HK-2 (cell line): Measurements from ENCODE around the gene FBLN2.

Experiments used
- DNase-seq: peaks from one replicate; pipeline ENCODE4 v3.0.0-alpha.2; 2018; ENCODE audit not compliant: unreplicated experiment

FBLN2 gene

GRCh38 chr3:13581485-13582365, 32.8 kb downstream of the FBLN2 start:
- DNase-seq: no peak

DNA sequence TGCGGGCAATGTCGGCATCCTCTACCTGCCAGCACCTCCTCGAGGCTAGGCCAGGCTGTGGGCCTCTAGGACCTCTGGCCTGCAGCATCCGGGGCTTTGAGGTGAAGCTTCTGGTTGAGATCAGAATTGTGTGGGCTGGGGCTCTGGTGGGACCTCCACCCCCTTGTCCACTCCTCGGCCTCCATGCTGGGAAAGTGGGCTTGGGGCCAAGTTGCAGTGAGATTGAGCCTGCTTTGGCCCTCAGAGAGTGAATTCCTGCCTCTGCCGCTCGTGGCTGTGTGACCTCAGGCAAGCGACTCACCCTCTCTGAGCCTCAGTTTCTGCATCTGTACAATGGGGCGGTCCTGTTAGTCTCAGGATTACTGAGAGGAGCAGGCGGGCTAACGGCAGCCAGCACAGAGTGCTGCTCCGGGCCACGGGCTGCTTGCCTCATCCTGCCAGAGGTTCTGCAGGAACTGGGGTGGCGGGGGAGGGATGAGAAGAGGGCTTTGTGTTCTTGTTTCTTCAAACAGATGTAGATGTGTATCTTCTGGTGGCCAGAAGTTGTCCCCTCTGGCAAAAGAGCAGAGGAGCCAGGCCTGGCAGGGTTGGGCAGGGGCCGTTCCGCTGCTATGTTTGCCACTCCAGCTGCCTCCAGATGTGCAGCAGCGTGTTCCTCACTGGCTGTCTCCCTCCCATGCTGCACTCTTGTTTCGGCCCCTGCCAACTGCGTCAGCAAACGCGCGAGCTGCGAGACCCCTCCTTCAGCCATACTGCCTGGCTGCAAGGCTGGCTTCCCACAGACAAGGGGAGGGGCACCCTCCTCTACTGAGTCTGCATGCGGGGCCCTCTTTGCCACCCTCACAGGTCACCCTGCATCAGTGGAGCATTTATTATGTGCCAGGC, 33.7 kb downstream of the FBLN2 start:
- DNase-seq: no peak

DNA sequence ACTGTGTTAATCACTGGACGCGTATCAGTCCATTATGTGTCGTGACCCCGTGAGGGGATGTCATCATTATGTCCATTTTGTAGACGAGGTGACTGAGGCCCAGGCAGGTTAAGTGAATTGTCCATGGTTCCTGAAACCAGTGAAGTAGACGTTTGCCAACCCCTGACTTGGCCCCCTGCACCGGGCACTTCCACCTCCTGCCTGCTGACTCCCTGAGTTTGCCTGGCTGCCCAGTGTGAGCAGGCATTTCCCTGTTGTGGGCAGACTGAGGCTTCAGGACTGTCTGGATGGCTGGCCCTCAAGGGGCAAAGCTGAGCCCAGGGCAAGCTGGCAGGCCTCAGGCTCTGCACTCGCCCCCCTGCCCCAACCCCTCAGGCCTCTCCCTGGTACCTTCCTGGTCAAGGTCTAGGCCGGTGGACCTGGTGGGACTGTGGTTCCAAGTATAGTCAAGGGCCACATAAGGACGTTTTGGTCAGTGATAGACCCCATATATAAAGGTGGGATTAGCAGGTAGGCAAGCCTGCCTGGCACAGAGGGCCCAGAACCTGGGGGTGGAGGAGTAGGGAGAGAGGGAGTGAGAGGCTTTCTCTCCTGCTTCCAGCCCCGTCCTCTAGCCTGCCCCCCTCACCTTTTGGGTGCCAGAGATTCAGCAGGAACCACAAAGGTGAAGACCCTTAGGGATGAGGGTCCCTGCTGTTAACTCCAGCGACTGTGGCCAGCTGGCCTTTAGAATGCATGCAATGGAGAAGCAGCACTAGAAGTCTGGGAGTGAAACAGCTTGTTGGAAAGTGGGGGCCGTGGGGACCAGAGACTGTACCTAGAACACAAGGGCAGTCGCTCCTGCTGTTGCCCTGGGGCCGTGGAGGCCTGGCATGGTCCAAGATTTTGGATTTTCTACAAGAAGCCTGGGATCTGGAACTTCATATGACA, 34.6 kb downstream of the FBLN2 start:
- DNase-seq: no peak

DNA sequence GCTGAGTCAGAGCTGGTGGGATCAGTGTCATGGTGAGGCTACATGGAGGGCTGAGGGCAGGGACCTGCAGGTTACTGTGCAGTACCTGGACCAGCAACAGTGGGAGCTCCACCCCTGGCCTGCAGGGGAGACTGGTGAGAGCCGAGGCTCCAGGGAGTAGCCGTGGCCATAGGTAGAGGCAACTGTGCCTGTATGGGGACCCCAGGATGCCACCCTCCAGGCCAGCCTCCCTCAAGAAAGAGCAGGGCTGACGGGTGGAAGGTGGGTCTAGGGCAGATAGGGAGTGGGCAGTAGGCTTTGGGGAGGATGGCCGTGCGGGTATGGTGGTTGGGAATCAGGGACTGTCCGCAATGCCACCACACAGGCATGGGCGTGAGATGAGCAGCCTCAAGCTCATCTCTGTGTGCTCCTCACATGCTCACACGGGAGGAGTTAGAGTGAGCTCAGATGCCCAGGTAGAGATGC, 35.5 kb downstream of the FBLN2 start:
- DNase-seq: no peak

GRCh38 chr3:13584901-13585300, 36.0 kb downstream of the FBLN2 start:
- no peak for DNase-seq

DNA sequence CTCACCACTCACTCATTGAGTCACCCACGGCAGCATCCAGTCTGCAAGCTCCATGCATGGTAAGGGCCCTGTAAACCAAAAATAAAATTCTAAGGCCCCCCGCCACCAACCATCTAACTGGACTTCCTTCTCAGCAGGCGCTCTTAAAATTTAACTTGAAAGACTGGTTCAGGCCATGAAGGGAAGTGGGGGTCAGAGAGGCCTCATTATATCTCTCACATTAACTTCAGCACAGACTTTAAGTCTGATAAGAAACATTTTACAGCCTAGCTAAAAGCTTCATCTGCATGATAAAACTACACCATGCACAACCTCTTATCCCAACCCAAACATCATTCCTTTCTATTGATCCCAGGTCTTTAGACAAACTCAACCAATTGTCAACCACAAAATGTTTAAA, 38.5 kb downstream of the FBLN2 start:
- no peak for DNase-seq

- DNase-seq: no peak
These were observed 39.3 kb downstream of the FBLN2 start for GRCh38 chr3:13588221-13588701.

GRCh38 chr3:13588993-13589392, 40.1 kb downstream of the FBLN2 start:
- no peak for DNase-seq

DNA sequence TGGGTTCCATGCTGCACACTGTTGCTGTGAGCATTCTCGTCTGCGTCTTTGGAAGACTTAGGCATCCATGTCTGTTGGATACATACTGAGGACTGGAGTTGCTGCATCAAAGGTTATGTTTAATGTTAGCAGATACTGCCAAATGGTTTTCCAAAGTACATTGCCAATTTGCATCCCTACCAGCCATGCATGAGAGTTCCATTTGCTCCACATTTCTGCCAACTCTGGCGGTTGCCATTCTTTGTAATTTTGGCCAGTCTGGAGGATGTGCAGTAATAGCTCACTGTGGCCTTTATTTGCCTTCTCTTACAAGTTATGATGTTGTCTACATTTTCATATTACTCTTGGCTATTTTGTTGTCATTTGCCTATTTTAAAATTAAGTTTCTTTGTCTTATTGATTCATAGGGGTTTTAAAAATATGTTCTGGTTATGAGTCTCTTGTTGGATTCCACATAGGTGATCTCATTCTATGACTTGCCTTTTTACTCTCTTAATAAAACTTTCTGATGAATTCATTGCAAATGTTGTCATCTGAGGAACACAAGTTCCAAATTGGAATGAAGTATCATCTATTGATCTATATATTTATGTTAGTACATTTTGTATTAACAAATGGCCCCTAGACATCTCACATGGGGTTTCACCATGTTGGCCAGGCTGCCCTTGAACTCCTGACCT, 42.1 kb downstream of the FBLN2 start:
- no peak for DNase-seq

GRCh38 chr3:13593615-13594014, 44.7 kb downstream of the FBLN2 start:
- DNase-seq: no peak

GRCh38 chr3:13594146-13594545, 45.2 kb downstream of the FBLN2 start:
- DNase-seq: no peak

- no peak for DNase-seq
These were observed 46.1 kb downstream of the FBLN2 start for GRCh38 chr3:13594991-13595421.

GRCh38 chr3:13595485-13595884, 46.6 kb downstream of the FBLN2 start:
- DNase-seq: no peak

GRCh38 chr3:13596426-13597205, 47.7 kb downstream of the FBLN2 start:
- DNase-seq: no peak

- DNase-seq: no peak
These were observed 48.7 kb downstream of the FBLN2 start for GRCh38 chr3:13597661-13598060.

DNA sequence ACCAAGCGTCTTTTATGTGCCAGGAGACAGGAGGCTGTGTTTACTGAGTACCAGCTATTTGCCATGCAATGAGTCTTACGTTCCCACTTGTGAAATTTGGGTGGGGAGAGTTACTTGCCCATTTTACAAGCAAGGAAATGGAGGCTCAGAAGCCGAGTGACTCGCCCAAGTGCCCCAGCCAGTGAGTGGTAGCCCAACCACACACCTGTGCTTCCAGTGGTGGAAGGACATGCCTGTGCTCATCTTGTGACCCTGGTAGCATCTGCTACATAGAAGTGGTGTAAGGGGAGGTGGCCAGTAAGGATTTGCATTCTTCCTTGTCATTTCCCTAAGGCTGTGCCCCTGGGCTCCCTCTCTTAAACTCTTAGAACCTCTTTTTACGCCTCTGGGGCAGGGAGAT, 49.3 kb downstream of the FBLN2 start:
- DNase-seq: no peak

GRCh38 chr3:13598926-13599886, 50.3 kb downstream of the FBLN2 start:
- peak; percentile 66 for DNase-seq

DNA sequence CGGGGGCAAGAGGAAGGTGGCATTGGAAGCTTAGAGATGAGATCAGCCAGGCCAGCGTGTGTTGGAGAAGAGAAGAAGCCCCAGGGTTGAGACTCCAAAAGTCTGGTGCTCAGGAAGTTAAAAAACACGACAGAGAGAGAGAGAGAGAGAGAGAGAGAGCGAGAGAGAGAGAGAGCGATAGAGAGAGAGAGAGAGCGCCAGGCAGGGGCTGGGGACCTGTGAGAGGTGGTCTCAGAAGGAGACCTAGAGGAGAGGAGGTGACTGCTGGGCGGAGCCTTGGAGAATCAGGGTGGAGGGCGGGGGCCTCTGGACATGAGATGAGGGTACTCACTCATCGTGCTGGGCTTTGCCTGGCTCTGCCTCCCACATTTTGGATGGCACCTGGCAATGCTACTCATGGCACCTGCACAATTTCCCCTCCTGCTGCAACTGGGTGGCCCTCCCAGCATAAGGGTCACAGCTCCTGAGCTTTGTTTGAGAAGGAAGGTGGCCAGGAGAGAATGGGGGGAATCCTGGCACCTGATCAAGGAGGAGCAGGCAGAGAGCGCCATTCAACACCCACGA, 51.0 kb downstream of the FBLN2 start:
- no peak for DNase-seq
